ENCODE measurements around the gene DCDC1.

DNA sequence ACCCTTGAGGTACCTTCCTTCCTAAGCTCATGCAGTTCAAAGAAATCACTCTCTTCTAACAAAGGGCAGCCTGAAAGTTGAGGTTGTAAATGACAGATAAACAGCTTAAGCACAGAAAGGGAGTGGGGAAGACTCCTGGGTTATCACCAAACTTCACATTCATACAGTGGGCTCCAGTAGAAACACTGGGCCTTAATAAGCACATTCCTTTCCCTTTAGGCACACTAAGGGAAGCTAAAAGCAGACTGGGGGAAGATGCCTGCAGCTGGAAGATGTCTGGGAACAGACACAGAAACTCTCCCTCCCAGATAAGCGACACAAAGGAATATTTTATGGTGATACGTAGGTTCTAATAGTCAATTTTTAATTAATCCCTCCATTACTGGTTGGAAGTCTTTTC lies 433.0 kb downstream of the DCDC1 start:
- TF ChIP-seq, protein P1, sequence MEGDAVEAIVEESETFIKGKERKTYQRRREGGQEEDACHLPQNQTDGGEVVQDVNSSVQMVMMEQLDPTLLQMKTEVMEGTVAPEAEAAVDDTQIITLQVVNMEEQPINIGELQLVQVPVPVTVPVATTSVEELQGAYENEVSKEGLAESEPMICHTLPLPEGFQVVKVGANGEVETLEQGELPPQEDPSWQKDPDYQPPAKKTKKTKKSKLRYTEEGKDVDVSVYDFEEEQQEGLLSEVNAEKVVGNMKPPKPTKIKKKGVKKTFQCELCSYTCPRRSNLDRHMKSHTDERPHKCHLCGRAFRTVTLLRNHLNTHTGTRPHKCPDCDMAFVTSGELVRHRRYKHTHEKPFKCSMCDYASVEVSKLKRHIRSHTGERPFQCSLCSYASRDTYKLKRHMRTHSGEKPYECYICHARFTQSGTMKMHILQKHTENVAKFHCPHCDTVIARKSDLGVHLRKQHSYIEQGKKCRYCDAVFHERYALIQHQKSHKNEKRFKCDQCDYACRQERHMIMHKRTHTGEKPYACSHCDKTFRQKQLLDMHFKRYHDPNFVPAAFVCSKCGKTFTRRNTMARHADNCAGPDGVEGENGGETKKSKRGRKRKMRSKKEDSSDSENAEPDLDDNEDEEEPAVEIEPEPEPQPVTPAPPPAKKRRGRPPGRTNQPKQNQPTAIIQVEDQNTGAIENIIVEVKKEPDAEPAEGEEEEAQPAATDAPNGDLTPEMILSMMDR (IDR thresholded peaks at IDR 0.05): no peak
- TF ChIP-seq POLR2AphosphoS5 (IDR thresholded peaks at IDR 0.05): no peak
- no peak for TF ChIP-seq POLR2A (IDR thresholded peaks at IDR 0.05)
